Aorta (tissue), 5 donors: ENCODE results near the gene MAZ. TPM values are rescaled to one million over a fixed set of nuclear protein-coding genes. Genes with fewer than 3 reads are reported as not detected.

ENCODE experiments used
- ATAC-seq: fragments of 200-7000 bp; cut with Tn5 transposase; one replicate; pipeline ENCODE4 v1.9.1; 2022; ENCODE audit warnings: moderate library complexity; ENCODE audit not compliant: low FRiP score
- DNase-seq, 2 donors: peaks; one replicate each; pipeline ENCODE4 v3.0.0-alpha.2; 2020
- H3K27ac ChIP-seq, 2 donors: one replicate each; pipeline ENCODE4 v1.5.1; 2013; ENCODE audit warnings: low read length in 2 of 2, mild to moderate bottlenecking in 2 of 2, moderate library complexity in 2 of 2, control low read depth in 1 of 2, inconsistent platforms in 1 of 2, low read depth in 1 of 2
- H3K27me3 ChIP-seq, 2 donors: one replicate each; pipeline ENCODE4 v1.6.1; 2013; ENCODE audit warnings: control low read depth in 1 of 2, low read length in 1 of 2, mild to moderate bottlenecking in 1 of 2, moderate library complexity in 1 of 2; ENCODE audit not compliant: insufficient read depth in 2 of 2, control insufficient read depth in 1 of 2
- H3K36me3 ChIP-seq, 2 donors: one replicate each; pipeline ENCODE4 v1.6.1; 2013; ENCODE audit warnings: control low read depth in 1 of 2, low read length in 1 of 2, mild to moderate bottlenecking in 1 of 2; ENCODE audit not compliant: insufficient read depth in 2 of 2, control insufficient read depth in 1 of 2
- H3K4me1 ChIP-seq, 2 donors: one replicate each; pipeline ENCODE4 v1.6.1; 2013; ENCODE audit warnings: low read length in 2 of 2, control low read depth in 1 of 2, mild to moderate bottlenecking in 1 of 2, moderate library complexity in 1 of 2; ENCODE audit not compliant: insufficient read depth in 2 of 2, control insufficient read depth in 1 of 2
- H3K4me3 ChIP-seq, 2 donors: one replicate each; pipeline ENCODE4 v1.5.1; 2013; ENCODE audit warnings: low read length in 2 of 2, control low read depth in 1 of 2, mild to moderate bottlenecking in 1 of 2
- H3K9me3 ChIP-seq: one replicate; pipeline ENCODE4 v1.6.1; 2013; ENCODE audit warnings: mild to moderate bottlenecking, low read length; ENCODE audit not compliant: control insufficient read depth
- WGBS, 2 donors: extraction: QIAGEN DNeasy Blood & Tissue Kit; methylation state at CpG; one replicate each; pipeline ENCODE4 v1.1.7; 2013; 5-methylcytosine and 5-hydroxymethylcytosine counted together
- intact Hi-C, 2 donors: fragments of 100-400 bp; cut with DNase I; formaldehyde crosslinking; loops; one replicate each; pipeline versions ENCODE4 v1.14.2 to v1.15.0; 2022
- polyA plus RNA-seq, 2 donors: library from polyadenylated mRNA; stranded (reverse); fragments of 200-250 nt; gene quantifications; one replicate each; pipeline ENCODE4 v1.2.3, GENCODE V29; 2013
- total RNA-seq, 2 donors: library from RNA; stranded (reverse); fragmentation: NEBNext Ultra II Directional; extraction: Animal tissue kit (Norgen Biotek cat#: 25700); gene quantifications; one replicate each; pipeline ENCODE4 v1.2.1, GENCODE V29; 2021
- donor health status: healthy with polysubstance abuse.
- donor health status: Bipolar disorder and iron deficiency.
- donor health status: DM: no; HTN: no; CAD: no.
- donor health status: DM: no; HTN: no; CAD: no.
- donor health status: DM: yes; HTN: yes; CAD: no.

The MAZ gene
- total and polyA plus RNA-seq, 4 donors, result 109 to 127 (median 116) TPM

GRCh38 chr16:29858974-29859373 lies 52.6 kb downstream of the MAZ start:
- DNase-seq, result no peak
- H3K27me3 ChIP-seq, result no peaks in the 10 kb centered on the region
- no peak overlapping the region for H3K4me3 ChIP-seq
- no peaks in the 10 kb centered on the region for H3K9me3 ChIP-seq
- ATAC-seq, result no peak
- H3K36me3 ChIP-seq, result no peaks in the 10 kb centered on the region
- peaks cover 0 to 2% of the 10 kb centered on the region in 2 donors for H3K4me1 ChIP-seq
- H3K27ac ChIP-seq, result peak overlapping the region in 1 of 2 donors; percentile 31
- intact Hi-C loops, result no loop called here
- 59 to 63% methylated on average over 18 to 19 of the region's 19 CpGs for WGBS, 2 donors

DNA sequence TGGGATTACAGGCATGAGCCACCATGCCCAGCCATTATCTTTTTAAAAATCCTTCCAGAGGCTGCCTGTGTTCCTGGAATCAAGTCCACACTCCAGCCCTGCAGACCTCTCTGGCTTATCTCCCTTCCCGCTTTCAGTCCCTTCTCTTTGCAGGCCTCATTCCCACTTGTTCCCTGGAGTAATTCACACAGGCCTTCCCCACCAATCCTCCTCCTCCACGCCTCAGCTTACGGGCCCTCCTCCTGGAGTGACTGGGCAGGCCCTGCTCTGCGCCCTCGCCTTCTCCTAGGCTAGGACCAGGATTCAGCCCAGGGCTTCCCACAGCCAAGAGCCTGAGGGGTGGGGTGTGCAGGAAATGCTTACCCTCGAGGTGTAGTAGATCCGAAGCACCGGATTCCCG lies 53.9 kb downstream of the MAZ start:
- H3K36me3 ChIP-seq, result no peaks in the 10 kb centered on the region
- intact Hi-C loops, result loop anchor here (5.0 to 10.0 kb wide), 3 partner anchors 38 to 105 kb away; partner anchors contain the start of genes MVP (in 1 of the 2), PAGR1 (in 1 of the 2) and TMEM219 (in 1 of the 2)
- ATAC-seq (no peak), DNase-seq (no peak)
- H3K27me3 ChIP-seq, result no peaks in the 10 kb centered on the region
- H3K4me3 ChIP-seq, result no peak overlapping the region
- no peaks in the 10 kb centered on the region for H3K9me3 ChIP-seq
- 73 to 76% methylated on average over 9 of the region's 9 CpGs for WGBS, 2 donors
- H3K4me1 ChIP-seq, result peaks cover 0 to 2% of the 10 kb centered on the region in 2 donors
- no peak overlapping the region for H3K27ac ChIP-seq

Other genes starting within 250 kb of the MAZ start
- 1 to 10 TPM; 2.5 to 5.2 TPM for gene SPN, start 143.3 kb upstream of the MAZ start, total RNA-seq
- gene SPN, start 143.3 kb upstream of the MAZ start, polyA plus RNA-seq, result under 1 TPM in 1 of 2 donors, not detected in 1; 0.88 TPM
- gene QPRT, start 127.3 kb upstream of the MAZ start, total RNA-seq, result 1 to 10 TPM; 1.6 to 4.4 TPM
- 1 to 10 TPM in 1 of 2 donors, under 1 TPM in 1; 0.61 to 6.1 TPM for gene QPRT, start 127.3 kb upstream of the MAZ start, polyA plus RNA-seq
- 1 to 10 TPM; 2.6 to 3.1 TPM for gene C16orf54, start 60.5 kb upstream of the MAZ start, total RNA-seq
- gene C16orf54, start 60.5 kb upstream of the MAZ start, polyA plus RNA-seq, result 1 to 10 TPM in 1 of 2 donors, under 1 TPM in 1; 0.28 to 1.1 TPM
- gene ZG16, start 28.3 kb upstream of the MAZ start, total RNA-seq, result under 1 TPM in 1 of 2 donors, not detected in 1; 0.12 TPM
- 10 to 100 TPM in 1 of 2 donors, 1 to 10 TPM in 1; 4.3 to 23.9 TPM for gene ZG16, start 28.3 kb upstream of the MAZ start, polyA plus RNA-seq
- gene KIF22, start 15.8 kb upstream of the MAZ start, total RNA-seq, result 10 to 100 TPM in 1 of 2 donors, 1 to 10 TPM in 1; 7.4 to 13.0 TPM
- gene KIF22, start 15.8 kb upstream of the MAZ start, polyA plus RNA-seq, result 10 to 100 TPM; 10.6 to 41.4 TPM
- gene PRRT2, start 5.7 kb downstream of the MAZ start, total RNA-seq, result 10 to 100 TPM; 10.9 to 30.6 TPM
- 10 to 100 TPM in 1 of 2 donors, 1 to 10 TPM in 1; 5.3 to 36.6 TPM for gene PRRT2, start 5.7 kb downstream of the MAZ start, polyA plus RNA-seq
- 10 to 100 TPM; 14.9 to 29.7 TPM for gene PAGR1, start 9.6 kb downstream of the MAZ start, total RNA-seq
- 10 to 100 TPM; 24.2 to 85.3 TPM for gene PAGR1, start 9.6 kb downstream of the MAZ start, polyA plus RNA-seq
- gene MVP, start 13.9 kb downstream of the MAZ start, total RNA-seq, result 100 to 1,000 TPM; 138 to 184 TPM
- 100 to 1,000 TPM in 1 of 2 donors, 10 to 100 TPM in 1; 76.8 to 186 TPM for gene MVP, start 13.9 kb downstream of the MAZ start, polyA plus RNA-seq
- gene CDIPT, start 56.7 kb downstream of the MAZ start, total RNA-seq, result 10 to 100 TPM; 63.6 to 81.1 TPM
- 10 to 100 TPM; 60.9 to 98.0 TPM for gene CDIPT, start 56.7 kb downstream of the MAZ start, polyA plus RNA-seq
- gene SEZ6L2, start 93.0 kb downstream of the MAZ start, total RNA-seq, result 1 to 10 TPM in 1 of 2 donors, under 1 TPM in 1; 0.71 to 1.4 TPM
- gene SEZ6L2, start 93.0 kb downstream of the MAZ start, polyA plus RNA-seq, result under 1 TPM; 0.56 to 0.63 TPM
- gene ASPHD1, start 94.0 kb downstream of the MAZ start, total RNA-seq, result under 1 TPM; 0.39 to 0.48 TPM
- under 1 TPM in 1 of 2 donors, not detected in 1; 0.46 TPM for gene ASPHD1, start 94.0 kb downstream of the MAZ start, polyA plus RNA-seq
- gene KCTD13, start 119.7 kb downstream of the MAZ start, total RNA-seq, result 10 to 100 TPM; 25.0 to 31.4 TPM
- 10 to 100 TPM in 1 of 2 donors, 1 to 10 TPM in 1; 5.3 to 20.8 TPM for gene KCTD13, start 119.7 kb downstream of the MAZ start, polyA plus RNA-seq
- gene TMEM219, start 155.6 kb downstream of the MAZ start, total RNA-seq, result 100 to 1,000 TPM in 1 of 2 donors, 10 to 100 TPM in 1; 88.0 to 115 TPM
- gene TMEM219, start 155.6 kb downstream of the MAZ start, polyA plus RNA-seq, result 100 to 1,000 TPM; 189 to 244 TPM
- gene TAOK2, start 167.3 kb downstream of the MAZ start, total RNA-seq, result 10 to 100 TPM; 37.5 to 57.7 TPM
- 10 to 100 TPM in 1 of 2 donors, 1 to 10 TPM in 1; 7.6 to 24.2 TPM for gene TAOK2, start 167.3 kb downstream of the MAZ start, polyA plus RNA-seq
- gene HIRIP3, start 189.1 kb downstream of the MAZ start, total RNA-seq, result 1 to 10 TPM; 7.9 to 8.8 TPM
- 10 to 100 TPM; 13.3 to 23.6 TPM for gene HIRIP3, start 189.1 kb downstream of the MAZ start, polyA plus RNA-seq
- gene INO80E, start 189.7 kb downstream of the MAZ start, total RNA-seq, result 10 to 100 TPM; 46.1 to 73.1 TPM
- 100 to 1,000 TPM in 1 of 2 donors, 10 to 100 TPM in 1; 51.0 to 108 TPM for gene INO80E, start 189.7 kb downstream of the MAZ start, polyA plus RNA-seq
- 1 to 10 TPM in 1 of 2 donors, under 1 TPM in 1; 0.23 to 1.8 TPM for gene DOC2A, start 204.5 kb downstream of the MAZ start, total RNA-seq
- gene DOC2A, start 204.5 kb downstream of the MAZ start, polyA plus RNA-seq, result under 1 TPM in 1 of 2 donors, not detected in 1; 0.08 TPM
- not detected for gene C16orf92, start 216.7 kb downstream of the MAZ start, total RNA-seq
- gene C16orf92, start 216.7 kb downstream of the MAZ start, polyA plus RNA-seq, result not detected
- not detected for gene TLCD3B, start 224.7 kb downstream of the MAZ start, total RNA-seq
- gene TLCD3B, start 224.7 kb downstream of the MAZ start, polyA plus RNA-seq, result not detected